GM23248 (cell line): ENCODE measurements around the gene SOX12. TPM values are rescaled to one million over a fixed set of nuclear protein-coding genes. Genes with fewer than 3 reads are reported as not detected.
A peak's percentile ranks its signal among the peaks of the same experiment; 100 is the strongest.
"Not testable (repeated sequence)": the region's sequence is repeated elsewhere in the genome, so short reads cannot be mapped to it uniquely, and the experiment has no call there.

Experiments used
- DNase-seq: peaks from one replicate; pipeline ENCODE4 v3.0.0-alpha.2; 2015
- H2AFZ ChIP-seq: fragments of 200-600 bp; sonication (generic); 2 replicates; pipeline ENCODE4 v1.6.1; 2016; ENCODE audit warnings: antibody characterized with exemption
- H3F3A ChIP-seq: fragments of 200-600 bp; sonication (generic); 2 replicates; pipeline ENCODE4 v1.6.1; 2016; ENCODE audit warnings: mild to moderate bottlenecking, antibody characterized with exemption, mixed run types; ENCODE audit not compliant: insufficient read depth
- H3K27ac ChIP-seq: fragments of 200-600 bp; sonication (generic); 2 replicates; pipeline ENCODE4 v1.5.1; 2016; ENCODE audit warnings: mild to moderate bottlenecking
- H3K27me3 ChIP-seq: fragments of 200-600 bp; sonication (generic); replicated peaks from 2 replicates; pipeline ENCODE4 v1.6.1; 2016; ENCODE audit warnings: mild to moderate bottlenecking; ENCODE audit not compliant: insufficient read depth
- H3K36me3 ChIP-seq: fragments of 200-600 bp; sonication (generic); 2 replicates; pipeline ENCODE4 v1.6.1; 2016; ENCODE audit warnings: low read depth, mild to moderate bottlenecking
- H3K4me1 ChIP-seq: fragments of 200-600 bp; sonication (generic); 2 replicates; pipeline ENCODE4 v1.6.1; 2016; ENCODE audit warnings: mild to moderate bottlenecking; ENCODE audit not compliant: insufficient read depth
- H3K4me2 ChIP-seq: fragments of 200-600 bp; sonication (generic); one replicate; pipeline ENCODE4 v1.6.1; 2016; ENCODE audit warnings: mild to moderate bottlenecking; ENCODE audit not compliant: unreplicated experiment
- H3K4me3 ChIP-seq: fragments of 200-600 bp; sonication (generic); 2 replicates; pipeline ENCODE4 v1.5.1; 2016; ENCODE audit warnings: mild to moderate bottlenecking
- H3K79me2 ChIP-seq: fragments of 200-600 bp; sonication (generic); 2 replicates; pipeline ENCODE4 v1.6.1; 2016; ENCODE audit warnings: mild to moderate bottlenecking; ENCODE audit not compliant: insufficient read depth
- H3K9ac ChIP-seq: fragments of 200-600 bp; sonication (generic); 2 replicates; pipeline ENCODE4 v1.6.1; 2016; ENCODE audit warnings: mild to moderate bottlenecking
- H3K9me2 ChIP-seq: fragments of 200-600 bp; sonication (generic); 2 replicates; pipeline ENCODE4 v1.6.1; 2016; ENCODE audit warnings: mixed run types, mild to moderate bottlenecking, moderate library complexity; ENCODE audit not compliant: insufficient read depth
- H3K9me3 ChIP-seq: fragments of 200-600 bp; sonication (generic); one replicate; pipeline ENCODE4 v1.6.1; 2017; ENCODE audit warnings: low read depth
- H4K20me1 ChIP-seq: fragments of 200-600 bp; sonication (generic); 2 replicates; pipeline ENCODE4 v1.6.0; 2016; ENCODE audit not compliant: insufficient read depth
- EZH2 ChIP-seq: fragments of 200-600 bp; sonication (generic); IDR thresholded peaks from 2 replicates; pipeline ENCODE4 v1.6.1; 2018; ENCODE audit warnings: antibody characterized with exemption, mild to moderate bottlenecking; ENCODE audit not compliant: insufficient read depth, poor library complexity, severe bottlenecking
- EZH2phosphoT487 ChIP-seq: fragments of 200-600 bp; sonication (generic); IDR thresholded peaks from 2 replicates; pipeline ENCODE4 v1.6.1; 2018; ENCODE audit warnings: antibody characterized with exemption, moderate library complexity, mild to moderate bottlenecking, low read depth; ENCODE audit not compliant: insufficient read depth
- WGBS, 2 experiments: methylation state at CpG; one replicate each; pipeline ENCODE4 v1.1.6; 2015 to 2017; ENCODE audit warnings: low lambda C conversion rate in 2 of 2, low coverage in 1 of 2; ENCODE audit errors: missing lambda C conversion rate in 2 of 2; 5-methylcytosine and 5-hydroxymethylcytosine counted together
- in situ Hi-C: fragments of 300-500 bp; cut with MboI; formaldehyde crosslinking; loops from 2 replicates; pipeline ENCODE4 v1.15.0; 2020
- polyA plus RNA-seq: library from polyadenylated mRNA; unstranded; fragments of >200 nt; fragmentation: Nextera tagmentation; extraction: Ambion mirVana; gene quantifications from 2 replicates; pipeline ENCODE4 v1.2.1, GENCODE V29; 2016
- total RNA-seq: library from RNA; depleted of rRNA; stranded (reverse); fragments of >200 nt; shearing (Covaris generic); gene quantifications from 2 replicates; pipeline ENCODE4 v1.2.3, GENCODE V29; 2014

The SOX12 gene
- total and polyA plus RNA-seq, 2 experiments from 2014 or later: 2.1 to 7.5 TPM

DNA sequence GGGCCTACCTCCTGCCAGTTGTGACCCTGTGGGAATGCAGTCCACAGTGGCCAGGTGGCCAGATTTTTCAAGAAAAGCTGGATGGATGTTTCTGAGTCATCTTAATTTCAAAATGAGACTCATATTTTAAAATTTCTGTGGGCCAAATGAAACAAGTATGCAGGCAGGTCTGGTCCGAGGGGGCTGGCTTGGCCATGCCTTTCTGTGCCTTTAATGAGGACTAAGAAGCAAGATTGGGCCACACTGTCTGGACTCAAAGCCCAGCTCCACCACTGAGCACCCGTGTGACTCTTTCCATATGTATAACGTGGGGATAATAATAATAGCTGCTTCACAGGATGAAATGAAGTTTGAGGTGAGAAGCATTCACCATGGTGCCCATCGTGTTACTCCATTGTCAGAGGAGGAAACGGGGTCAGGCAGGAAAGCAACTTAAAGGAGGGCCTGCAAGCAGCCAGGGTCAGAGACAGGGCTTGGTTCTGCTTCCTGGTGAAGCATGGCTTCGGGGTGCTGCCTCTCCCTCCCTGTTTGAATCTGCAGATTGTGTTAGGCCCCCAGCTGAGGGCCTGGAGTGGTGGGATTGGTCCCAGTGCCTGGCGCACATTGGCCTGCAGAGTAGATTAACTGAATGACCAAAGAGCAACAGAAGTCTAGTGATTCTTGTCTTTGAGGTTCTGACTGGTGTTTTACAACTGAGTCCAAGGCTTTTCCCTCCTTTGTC, 3.8 kb downstream of the SOX12 start:
- no peaks in the 10 kb centered on the region for H3K27me3 ChIP-seq
- in situ Hi-C loops: no loop called here
- no peaks in the 10 kb centered on the region for H4K20me1 ChIP-seq
- peak overlapping the region; percentile 84; the same call in 1 of the 2 replicates for H3K4me3 ChIP-seq
- no peak overlapping the region for H2AFZ ChIP-seq
- peak; percentile 65 for DNase-seq
- no peak for TF ChIP-seq EZH2
- TF ChIP-seq EZH2phosphoT487: no peak
- 48 to 51% methylated on average over 7 of the region's 7 CpGs for WGBS, 2 experiments
- H3K9me2 ChIP-seq: no peaks in the 10 kb centered on the region
- peaks cover 34% of the 10 kb centered on the region for H3F3A ChIP-seq
- peak overlapping the region; percentile 88; the same call in 1 of the 2 replicates for H3K9ac ChIP-seq
- no peaks in the 10 kb centered on the region for H3K36me3 ChIP-seq
- peak overlapping the region; percentile 34 for H3K4me2 ChIP-seq
- H3K79me2 ChIP-seq: peaks cover 19% of the 10 kb centered on the region
- no peaks in the 10 kb centered on the region for H3K9me3 ChIP-seq
- H3K27ac ChIP-seq: peak overlapping the region; percentile 46
- H3K4me1 ChIP-seq: peaks cover 26% of the 10 kb centered on the region

DNA sequence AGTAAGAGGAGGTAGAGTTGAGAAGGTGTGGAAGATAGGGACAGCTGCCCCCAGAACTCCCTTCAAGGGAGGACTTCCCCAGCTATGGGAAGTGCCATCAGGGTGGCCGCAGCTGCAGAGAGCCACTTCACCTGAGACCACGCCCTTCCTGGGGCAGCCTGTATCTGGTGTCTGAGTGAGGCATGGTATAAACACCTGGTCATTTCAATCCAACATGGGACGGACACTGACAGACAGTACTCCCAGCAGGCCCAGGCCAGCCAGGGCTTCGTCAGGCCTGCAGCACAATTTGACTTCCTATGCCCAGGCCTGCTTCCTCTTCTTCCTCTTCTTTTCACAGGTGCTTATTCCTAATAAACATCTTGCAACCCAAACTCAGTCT, 4.5 kb downstream of the SOX12 start:
- H3K9me3 ChIP-seq: no peaks in the 10 kb centered on the region
- peaks cover 19% of the 10 kb centered on the region for H3K79me2 ChIP-seq
- peak overlapping the region; percentile 46; the same call in 1 of the 2 replicates for H3K27ac ChIP-seq
- no peaks in the 10 kb centered on the region for H4K20me1 ChIP-seq
- in situ Hi-C loops: no loop called here
- no peak overlapping the region for H3K9ac ChIP-seq
- no peaks in the 10 kb centered on the region for H3K9me2 ChIP-seq
- no peak overlapping the region for H3K4me3 ChIP-seq
- no peak for DNase-seq
- no peak overlapping the region for H3K4me2 ChIP-seq
- H3K27me3 ChIP-seq: no peaks in the 10 kb centered on the region
- WGBS, 2 experiments: 89 to 94% methylated on average over 3 to 4 of the region's 4 CpGs
- no peaks in the 10 kb centered on the region for H3K36me3 ChIP-seq
- no peak overlapping the region for H2AFZ ChIP-seq
- peaks cover 26% of the 10 kb centered on the region for H3K4me1 ChIP-seq
- peaks cover 31% of the 10 kb centered on the region for H3F3A ChIP-seq
- no peak for TF ChIP-seq EZH2
- TF ChIP-seq EZH2phosphoT487: no peak

DNA sequence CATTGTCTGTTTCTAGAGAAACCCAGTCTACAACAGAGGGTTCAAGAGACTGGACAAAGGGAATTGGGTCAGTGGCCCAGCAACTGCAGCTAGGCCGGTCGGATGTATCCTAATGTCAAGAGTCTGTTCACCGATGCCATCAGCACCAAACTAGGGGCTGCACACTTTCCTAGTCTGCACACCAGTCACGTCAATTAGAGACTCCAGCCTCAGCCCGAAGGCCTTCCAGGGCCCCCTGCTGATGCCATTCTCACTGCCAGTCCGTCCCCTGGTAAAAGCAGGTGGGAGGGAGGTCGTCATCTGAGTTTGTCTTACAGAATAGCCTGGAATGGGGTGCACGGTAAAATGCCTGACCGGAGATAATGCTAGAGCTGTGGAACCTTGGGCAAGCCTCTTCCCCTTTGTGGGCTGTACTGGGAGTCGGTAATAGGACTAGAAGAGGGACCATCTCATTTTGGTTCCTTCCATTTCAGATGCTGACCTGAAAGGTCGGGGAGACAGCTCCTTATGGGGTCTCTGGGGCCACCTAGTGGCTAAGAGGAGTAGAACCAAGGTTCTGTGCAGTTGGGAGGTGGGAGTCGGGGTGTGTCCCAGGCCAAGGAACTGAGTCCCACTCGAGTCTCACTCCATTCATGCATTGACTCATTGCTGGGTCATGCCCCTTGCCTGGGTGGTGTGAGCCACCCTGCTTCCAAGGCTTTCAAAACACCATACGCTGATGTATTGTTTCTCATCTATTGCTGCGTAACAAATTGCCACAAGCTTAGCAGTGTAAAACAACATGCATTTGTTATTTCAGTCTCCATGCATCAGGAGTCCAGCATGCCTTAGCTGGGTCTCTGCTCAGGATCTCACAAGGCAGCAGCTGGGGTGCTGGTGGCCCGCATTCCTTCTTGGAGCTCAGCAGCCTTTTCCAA, 5.1 kb downstream of the SOX12 start:
- Histone ChIP-seq H3F3A (peaks cover 30% of the 10 kb centered on the region), H3K36me3 (no peaks in the 10 kb centered on the region), H3K9me2 (no peaks in the 10 kb centered on the region), H3K4me1 (peaks cover 26% of the 10 kb centered on the region), H3K9ac (peak overlapping the region; percentile 54), H4K20me1 (no peaks in the 10 kb centered on the region), H3K27me3 (no peaks in the 10 kb centered on the region), H3K4me3 (no peak overlapping the region), H3K79me2 (peaks cover 19% of the 10 kb centered on the region), H2AFZ (no peak overlapping the region), H3K9me3 (no peaks in the 10 kb centered on the region), H3K27ac (peak overlapping the region; percentile 74), H3K4me2 (peak overlapping the region; percentile 22)
- in situ Hi-C loops: no loop called here
- TF ChIP-seq EZH2phosphoT487 (no peak), EZH2 (no peak)
- WGBS, 2 experiments: 39 to 40% methylated on average over 16 of the region's 16 CpGs
- peak; percentile 85 for DNase-seq

DNA sequence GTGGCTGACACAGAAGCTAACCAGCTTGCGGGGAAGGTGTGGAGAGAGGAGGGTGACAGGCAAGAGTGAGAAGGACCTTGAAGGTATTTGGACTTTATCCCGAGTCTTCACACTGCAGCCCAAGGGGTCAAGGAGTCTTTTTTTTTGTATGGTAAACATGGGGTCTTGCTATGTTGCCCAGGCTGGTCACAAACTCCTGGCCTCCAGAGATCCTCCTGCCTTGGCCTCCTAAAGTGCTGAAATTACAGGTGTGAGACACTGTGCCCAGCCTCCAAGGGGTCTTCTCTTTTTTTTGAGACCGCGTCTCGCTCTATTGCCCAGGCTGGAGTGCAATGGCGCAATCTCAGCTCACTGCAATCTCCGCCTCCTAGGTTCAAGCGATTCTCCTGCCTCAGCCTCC, 9.2 kb downstream of the SOX12 start:
- H3K36me3 ChIP-seq: no peaks in the 10 kb centered on the region
- no peaks in the 10 kb centered on the region for H3K9me3 ChIP-seq
- H3F3A ChIP-seq: peaks cover 19% of the 10 kb centered on the region
- H3K4me2 ChIP-seq: no peak overlapping the region
- no peak overlapping the region for H3K9ac ChIP-seq
- WGBS, 2 experiments: 96 to 97% methylated on average over 8 of the region's 8 CpGs
- 0 out of 2 replicates have a peak, but pooled peaks cover 6% of the 10 kb centered on the region for H3K79me2 ChIP-seq
- TF ChIP-seq EZH2phosphoT487 (no peak), EZH2 (no peak)
- H3K9me2 ChIP-seq: no peaks in the 10 kb centered on the region
- no peak for DNase-seq
- no peak overlapping the region for H3K4me3 ChIP-seq
- no peak overlapping the region for H3K27ac ChIP-seq
- peaks cover 11% of the 10 kb centered on the region for H3K4me1 ChIP-seq
- no peak overlapping the region for H2AFZ ChIP-seq
- H4K20me1 ChIP-seq: no peaks in the 10 kb centered on the region
- in situ Hi-C loops: no loop called here
- H3K27me3 ChIP-seq: no peaks in the 10 kb centered on the region

DNA sequence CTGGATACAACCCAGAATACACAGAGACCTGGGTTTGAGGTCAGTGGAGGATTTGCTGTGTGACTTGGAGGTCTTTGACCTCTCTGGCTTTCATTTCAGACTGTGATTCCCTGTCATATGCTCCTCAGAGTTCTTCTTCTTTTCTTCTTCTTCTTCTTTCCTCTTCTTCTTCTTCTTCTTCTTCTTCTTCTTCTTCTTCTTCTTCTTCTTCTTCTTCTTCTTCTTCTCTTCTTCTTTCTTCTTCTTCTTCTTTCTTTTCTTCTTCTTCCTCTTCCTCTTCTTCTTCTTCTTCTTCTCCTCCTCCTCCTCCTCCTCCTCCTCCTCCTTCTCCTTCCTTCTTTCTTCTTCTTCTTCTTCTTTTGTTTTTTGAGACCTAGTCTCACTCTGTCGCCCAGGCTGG, 10.7 kb downstream of the SOX12 start:
- WGBS, 2 experiments: 75 to 89% methylated on average over 1 of the region's 1 CpG
- H3K9me3 ChIP-seq, H3K4me3 ChIP-seq, H2AFZ ChIP-seq, H3K79me2 ChIP-seq, H3K27me3 ChIP-seq, H3K27ac ChIP-seq, H3K4me1 ChIP-seq, H3K4me2 ChIP-seq, DNase-seq, in situ Hi-C loops, H3F3A ChIP-seq, H3K9me2 ChIP-seq, H3K36me3 ChIP-seq, H4K20me1 ChIP-seq, H3K9ac ChIP-seq: not testable (repeated sequence)
